T-helper 1 cell treated with Interleukin-12 subunit alpha and Interleukin-12 subunit beta and Interleukin-4 antibody, amounts not matched to agents 30 ng/mL and 1 ng/mL, for 36 hours (primary cell): ENCODE measurements around the gene MT1B. TPM values are rescaled to one million over a fixed set of nuclear protein-coding genes. Genes with fewer than 3 reads are reported as not detected.
"Not testable (repeated sequence)": the region's sequence is repeated elsewhere in the genome, so short reads cannot be mapped to it uniquely, and the experiment has no call there.

Source experiments
- intact Hi-C: fragments of 100-400 bp; cut with micrococcal nuclease; formaldehyde crosslinking; loops from one replicate; pipeline ENCODE4 v1.15.1; 2024
- total RNA-seq: library from RNA; stranded (reverse); gene quantifications from 2 replicates; pipeline ENCODE4 v1.2.3, GENCODE V29; 2022

Gene MT1B
- total RNA-seq, 1 donor from 2014 or later = not detected

DNA sequence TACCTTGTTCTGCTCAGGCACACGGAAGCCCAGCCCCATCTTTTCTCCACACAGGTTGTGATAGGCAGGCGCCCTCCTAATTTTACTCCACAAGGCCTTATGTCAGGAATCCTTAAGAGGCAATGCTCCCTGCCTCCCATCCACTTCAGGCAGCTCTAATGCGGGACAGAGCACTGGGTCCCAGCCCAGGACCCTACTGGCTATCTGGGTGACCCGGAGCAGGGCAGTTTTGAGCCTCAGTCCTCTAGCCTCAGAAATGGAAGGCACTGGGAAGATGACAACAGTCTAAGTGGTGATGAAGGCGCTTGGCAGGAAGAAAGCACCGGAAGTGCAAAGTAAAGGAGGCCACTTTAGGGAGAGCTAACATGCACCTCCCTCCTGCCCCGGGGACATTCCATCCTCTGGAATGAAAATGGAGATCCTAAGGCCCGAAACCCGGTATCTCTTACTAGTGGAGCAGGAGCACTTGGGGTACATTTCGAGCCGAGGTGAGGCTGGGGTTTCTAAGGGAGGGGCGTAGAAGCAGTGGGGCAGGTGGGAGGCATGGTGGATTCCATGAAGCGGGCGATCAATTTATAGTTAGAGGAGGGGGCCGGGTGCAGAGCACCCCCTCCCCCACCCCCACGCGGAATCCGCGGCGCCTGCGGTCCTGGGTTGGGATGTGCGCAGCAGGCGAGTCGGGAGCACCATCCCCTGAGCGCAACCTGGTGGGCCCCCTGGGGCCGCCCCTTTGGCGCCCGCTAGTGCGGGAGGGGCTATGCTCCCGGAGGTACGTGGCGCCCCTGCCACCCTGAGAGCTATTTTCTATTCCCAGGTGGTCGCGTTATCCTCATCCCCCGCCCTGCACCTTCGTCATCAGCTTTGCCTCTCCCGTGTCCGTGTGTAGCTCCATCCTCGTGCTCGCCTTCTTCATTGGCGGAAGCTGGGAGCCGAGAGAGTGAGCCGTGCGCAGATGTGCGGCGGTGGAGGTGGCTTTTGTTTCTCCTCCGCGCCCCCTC, 11.0 kb downstream of the MT1B start:
- intact Hi-C loops = loop anchor here (1.0 kb wide), 1 partner anchor 20 kb away; the partner anchor contains the start of gene MT1X

DNA sequence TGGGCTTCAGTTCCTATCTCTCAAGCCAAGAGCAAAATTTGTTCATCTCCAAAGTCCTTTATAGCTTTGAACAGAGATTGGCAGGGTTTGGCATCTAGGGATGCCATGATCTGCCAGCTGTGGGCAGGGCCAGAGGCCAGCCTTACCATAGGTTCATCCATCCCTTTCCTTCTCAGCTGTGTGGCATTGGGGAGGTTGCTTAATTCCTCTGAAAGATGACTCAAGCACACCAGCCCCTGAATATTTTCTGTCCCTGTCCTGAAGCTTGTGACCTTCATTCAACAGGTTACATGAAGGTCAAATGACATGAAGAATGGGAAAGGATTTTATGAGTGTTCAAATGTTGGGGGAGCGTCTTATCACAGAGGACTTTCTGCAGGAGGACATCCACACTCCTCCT, 12.8 kb downstream of the MT1B start:
- intact Hi-C loops = no loop called here

DNA sequence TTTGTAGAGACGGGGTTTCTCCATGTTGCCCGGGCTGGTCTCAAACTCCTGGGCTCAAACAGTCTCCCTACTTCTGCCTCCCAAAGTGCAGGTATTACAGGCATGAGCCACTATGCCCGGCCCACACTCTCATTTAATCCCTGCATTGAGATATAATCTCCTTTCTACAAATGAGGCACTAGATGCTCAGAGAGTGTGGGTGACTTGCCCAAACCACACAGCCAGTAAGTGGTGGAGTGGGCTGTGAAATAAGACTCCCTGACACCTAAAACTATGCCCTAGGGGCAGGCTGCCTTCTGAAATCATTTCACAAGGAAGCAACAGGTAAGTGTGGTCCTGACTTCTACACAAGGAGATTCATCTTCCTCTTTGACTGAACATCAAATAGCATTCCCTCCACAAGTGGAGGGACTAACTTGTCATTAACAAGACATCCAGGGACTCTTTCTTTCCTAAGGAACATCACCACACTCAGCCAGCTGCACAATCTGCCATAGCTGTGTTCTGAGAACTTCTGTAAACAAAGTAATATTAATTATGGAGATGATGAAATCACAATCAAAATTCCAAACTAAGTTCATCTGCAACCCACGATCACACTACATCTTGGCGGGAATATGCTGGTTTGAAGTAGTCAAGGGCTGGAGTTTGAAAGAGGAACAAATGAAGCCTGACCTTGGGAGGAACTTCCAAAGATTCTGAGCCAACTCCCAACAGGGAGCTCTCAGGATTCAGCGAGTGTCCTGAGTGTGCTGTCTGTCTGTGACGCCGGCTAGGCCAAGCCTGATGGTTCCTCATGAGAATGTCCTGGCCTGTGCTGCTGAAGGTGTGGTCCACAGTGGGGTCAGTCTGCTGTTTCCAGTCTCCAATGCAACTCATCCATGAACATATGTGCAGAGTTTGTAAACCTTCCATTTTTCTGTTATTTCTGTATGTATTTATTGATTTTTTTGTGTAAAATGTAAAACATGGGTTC, 13.9 kb downstream of the MT1B start:
- intact Hi-C loops = not testable (repeated sequence)

- intact Hi-C loops = loop anchor here (2.0 kb wide), 1 partner anchor 15 kb away; the partner anchor contains the start of gene MT1X
These were observed 16.2 kb downstream of the MT1B start, which contains the start of gene MT1G for GRCh38 chr16:56667581-56668571. MT1G (minus strand) TSS chr16:56668065; CDS start chr16:56667993, 72 bp downstream.

DNA sequence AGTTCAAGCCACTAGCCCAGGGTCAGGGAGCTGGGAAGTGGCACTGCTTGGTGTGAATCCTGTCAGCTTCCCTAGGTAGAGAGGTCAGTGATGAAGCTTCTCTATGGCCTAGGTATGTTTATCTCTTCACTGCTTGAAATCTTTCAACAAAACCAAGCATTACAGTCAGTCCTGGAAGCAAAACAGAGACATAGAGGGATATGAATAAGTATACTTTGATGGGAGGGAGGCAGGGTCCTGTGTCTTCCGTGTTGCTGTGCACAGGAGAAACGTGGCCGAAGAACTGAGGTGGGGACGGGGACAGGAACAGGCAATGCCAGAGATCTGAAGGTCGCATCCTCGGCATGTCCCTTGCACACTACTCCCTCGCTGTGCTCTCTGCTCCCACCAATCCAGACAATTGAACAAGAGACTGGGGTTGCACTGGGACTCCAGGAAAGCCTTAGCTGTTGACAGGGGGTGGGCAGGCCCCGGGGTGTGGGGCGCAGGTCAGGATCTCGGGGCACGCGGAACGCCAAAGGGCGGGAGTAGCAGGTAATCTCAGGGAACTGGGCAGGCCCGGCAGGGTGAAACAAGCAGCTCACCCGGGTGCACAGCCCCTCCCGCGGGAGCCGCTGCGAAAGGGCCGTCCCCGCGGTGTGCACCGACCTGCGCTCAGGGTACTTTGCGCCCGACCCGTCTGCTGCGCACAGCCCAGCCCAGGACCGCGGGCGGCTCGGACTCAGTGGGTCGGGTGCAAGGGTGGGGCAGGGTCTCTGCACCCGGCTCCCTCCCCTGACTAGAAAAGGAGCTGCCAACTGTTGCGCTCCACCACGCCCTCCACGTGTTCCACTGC, 17.5 kb downstream of the MT1B start, which contains the start of gene MT1H:
TSS of gene MT1H (plus strand) at position 810 of the 835 bp plus-strand sequence. CDS start 71 bp downstream, outside the sequence.
- intact Hi-C loops = loop anchor here (2.0 kb wide), 1 partner anchor 14 kb away; the partner anchor contains the start of gene MT1X

- intact Hi-C loops = loop anchor here (2.0 kb wide), 1 partner anchor 13 kb away; the partner anchor contains the start of gene MT1X
These were observed 18.3 kb downstream of the MT1B start for GRCh38 chr16:56669840-56670619.

DNA sequence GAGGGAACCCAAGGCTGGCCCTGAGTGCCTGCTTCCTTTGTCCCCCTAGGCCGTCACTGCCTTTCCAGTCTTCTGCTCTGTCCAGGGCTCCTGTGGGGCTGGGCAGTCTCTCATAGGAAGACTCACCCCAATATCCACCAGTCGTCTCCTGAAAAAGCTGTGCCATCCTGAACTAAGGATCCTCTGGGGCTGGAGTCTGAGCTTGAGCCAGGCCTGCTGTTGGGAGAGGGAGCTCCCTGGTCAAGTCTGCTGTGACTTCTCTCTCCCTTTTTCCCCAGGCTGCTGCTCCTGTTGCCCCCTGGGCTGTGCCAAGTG, 18.9 kb downstream of the MT1B start:
- intact Hi-C loops = no loop called here

DNA sequence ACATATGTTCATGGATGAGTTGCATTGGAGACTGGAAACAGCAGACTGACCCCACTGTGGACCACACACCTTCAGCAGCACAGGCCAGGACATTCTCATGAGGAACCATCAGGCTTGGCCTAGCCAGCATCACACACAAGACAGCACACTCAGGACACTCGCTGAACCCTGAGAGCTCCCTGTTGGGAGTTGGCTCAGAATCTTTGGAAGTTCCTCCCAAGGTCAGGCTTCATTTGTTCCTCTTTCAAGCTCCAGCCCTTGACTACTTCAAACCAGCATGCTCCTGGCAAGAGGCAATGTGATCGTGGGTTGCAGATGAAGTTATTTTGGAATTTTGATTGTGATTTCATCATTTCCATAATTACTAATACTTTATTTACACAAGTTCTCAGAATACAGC, 20.0 kb downstream of the MT1B start:
- intact Hi-C loops = not testable (repeated sequence)

GRCh38 chr16:56672171-56672570, 20.5 kb downstream of the MT1B start:
- intact Hi-C loops = not testable (repeated sequence)

DNA sequence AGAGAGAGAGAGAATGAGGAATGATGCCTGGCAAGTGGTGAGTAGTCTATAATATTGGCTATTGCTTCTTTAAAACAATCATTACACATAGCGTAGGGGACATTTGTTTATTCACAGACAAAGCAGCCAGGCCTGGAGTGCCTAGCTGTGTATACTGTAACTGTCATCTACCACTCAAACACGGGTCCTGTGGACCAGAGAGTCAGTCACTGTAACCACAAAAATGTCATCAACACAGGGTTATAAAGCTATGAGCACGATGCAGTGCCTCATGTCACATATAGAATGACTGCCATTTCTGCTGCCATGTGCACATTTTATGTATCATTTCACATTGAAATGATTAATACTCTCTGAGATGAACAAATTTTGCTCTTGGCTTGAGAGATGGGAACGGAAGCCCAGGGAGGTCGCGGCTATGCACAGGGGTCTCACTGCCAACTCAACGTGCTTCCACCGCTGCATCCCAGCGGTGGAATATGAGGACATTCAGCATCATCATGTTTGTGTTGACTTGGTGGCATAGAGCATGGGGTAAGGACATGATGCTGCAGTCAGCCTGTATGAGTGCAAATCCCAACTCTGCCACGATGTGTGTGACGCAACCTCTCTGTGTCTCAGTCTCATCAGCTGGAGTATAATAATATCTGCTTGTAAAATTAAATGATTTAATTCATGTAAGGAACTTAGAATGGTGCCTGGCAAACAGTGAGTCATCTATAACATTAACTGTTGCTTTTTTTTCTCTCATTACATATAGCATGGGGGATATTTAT, 21.3 kb downstream of the MT1B start:
- intact Hi-C loops = no loop called here

- intact Hi-C loops = loop anchor here (1.0 kb wide), 2 partner anchors 28 to 115 kb away; no protein-coding TSS in a partner anchor
These were observed 22.2 kb downstream of the MT1B start for GRCh38 chr16:56673921-56674320.

- intact Hi-C loops = loop anchor here (1.0 kb wide), 2 partner anchors 28 to 115 kb away; no protein-coding TSS in a partner anchor
These were observed 22.9 kb downstream of the MT1B start for GRCh38 chr16:56674570-56674969.

DNA sequence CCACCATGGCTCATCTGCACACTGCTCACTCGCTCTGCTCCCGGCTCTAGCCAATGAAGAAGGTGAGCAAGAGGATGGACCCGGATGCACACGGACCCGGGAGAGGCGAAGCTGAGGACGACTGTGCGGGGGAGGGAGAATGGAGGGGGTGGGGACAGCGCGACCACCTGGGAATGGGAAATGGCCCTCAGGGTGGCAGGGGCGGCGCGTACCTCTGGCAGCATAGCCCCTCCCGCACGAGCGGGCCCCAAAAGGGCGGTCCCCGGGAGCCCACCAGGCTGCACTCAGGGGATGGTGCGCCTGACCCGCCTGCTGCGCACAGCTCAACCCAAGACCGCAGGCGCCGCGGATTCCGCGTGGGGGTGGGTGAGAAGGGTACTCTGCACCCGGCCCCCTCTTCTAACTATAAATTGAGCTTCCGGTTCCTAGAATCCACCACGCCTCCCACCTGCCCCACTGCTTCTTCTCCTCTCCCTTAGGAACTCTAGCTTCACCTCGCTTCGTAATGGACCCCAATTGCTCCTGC, 24.1 kb downstream of the MT1B start:
- intact Hi-C loops = no loop called here

DNA sequence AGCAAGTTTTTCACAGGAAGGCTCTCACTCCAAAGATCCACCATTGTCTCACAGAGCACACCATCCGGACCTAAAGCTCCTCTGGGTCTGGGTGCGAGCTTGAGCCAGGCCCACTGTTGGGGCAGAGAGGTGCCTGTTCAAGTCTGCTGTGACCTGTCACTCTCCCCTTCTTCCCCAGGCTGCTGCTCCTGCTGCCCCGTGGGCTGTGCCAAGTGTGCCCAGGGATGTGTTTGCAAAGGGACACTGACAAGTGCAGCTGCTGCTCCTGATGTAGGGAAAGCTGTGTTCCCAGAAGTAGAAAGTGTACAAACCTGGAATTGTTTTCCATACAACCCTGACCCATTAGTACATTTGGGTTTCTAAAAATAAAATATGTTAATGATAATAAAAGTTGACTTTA, 25.8 kb downstream of the MT1B start:
- intact Hi-C loops = no loop called here

DNA sequence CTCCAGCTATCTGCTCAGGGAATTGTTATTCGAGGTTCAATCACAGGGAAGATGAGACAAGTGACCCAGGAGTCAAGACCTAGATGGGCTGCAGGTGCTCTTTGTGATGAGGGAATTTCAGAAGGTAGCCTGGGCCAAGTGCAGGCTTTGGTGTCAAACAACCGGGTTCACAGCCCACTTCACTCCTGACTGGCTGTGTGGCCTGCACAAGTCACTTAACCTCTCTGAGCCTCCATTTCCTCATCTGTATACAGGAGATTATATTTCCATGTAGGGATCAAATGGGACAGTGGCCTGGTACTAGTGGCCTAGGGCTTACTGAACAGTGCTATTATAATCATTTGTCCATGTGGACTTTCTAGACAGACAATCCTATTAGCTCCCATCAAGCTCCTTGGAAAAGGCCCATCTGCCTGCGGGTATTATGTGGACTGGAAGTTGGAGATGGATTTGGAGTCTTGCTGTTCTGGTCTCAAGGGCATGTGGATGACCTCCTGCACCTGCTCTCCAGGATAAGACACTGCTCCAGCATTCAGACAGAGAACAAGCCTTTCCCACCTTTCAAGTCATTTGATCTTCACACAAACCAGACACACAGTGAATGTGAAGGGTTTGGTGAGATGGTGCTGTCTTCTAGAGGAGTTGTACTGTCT, 27.5 kb downstream of the MT1B start:
- intact Hi-C loops = no loop called here

- intact Hi-C loops = loop anchor here (5.0 kb wide), 1 partner anchor 323 kb away; no protein-coding TSS in a partner anchor
These were observed 28.1 kb downstream of the MT1B start for GRCh38 chr16:56679818-56680217.
